ENCODE measurements around the gene CDKN2A.
"Not testable (repeated sequence)": the region's sequence is repeated elsewhere in the genome, so short reads cannot be mapped to it uniquely, and the experiment has no call there.

CDKN2A gene

GRCh38 chr9:21976334-21976875 is 17.8 kb downstream of the CDKN2A start:
- DNase-seq: no peak

GRCh38 chr9:21974722-21975409 is 19.3 kb downstream of the CDKN2A start:
- no peak for DNase-seq

- DNase-seq: no peak
Observed at GRCh38 chr9:21974343-21974721, 19.9 kb downstream of the CDKN2A start.

GRCh38 chr9:21972361-21972760 is 21.8 kb downstream of the CDKN2A start:
- DNase-seq: no peak

GRCh38 chr9:21970800-21971640 is 23.2 kb downstream of the CDKN2A start:
- no peak for DNase-seq

GRCh38 chr9:21969951-21970799 is 24.0 kb downstream of the CDKN2A start:
- DNase-seq: no peak

GRCh38 chr9:21969011-21969940 is 24.9 kb downstream of the CDKN2A start:
- DNase-seq: no peak

GRCh38 chr9:21968331-21969010 is 25.7 kb downstream of the CDKN2A start:
- DNase-seq: no peak

- DNase-seq: no peak
Observed at GRCh38 chr9:21967702-21968101, 26.5 kb downstream of the CDKN2A start.

- DNase-seq: no peak
Observed at GRCh38 chr9:21967169-21967568, 27.0 kb downstream of the CDKN2A start.

- DNase-seq: no peak
Observed at GRCh38 chr9:21966140-21966851, 27.9 kb downstream of the CDKN2A start.

- DNase-seq: no peak
Observed at GRCh38 chr9:21965401-21965951, 28.7 kb downstream of the CDKN2A start.

- DNase-seq: no peak
Observed at GRCh38 chr9:21964925-21965385, 29.2 kb downstream of the CDKN2A start.

- DNase-seq: no peak
Observed at GRCh38 chr9:21961569-21961968, 32.6 kb downstream of the CDKN2A start.

GRCh38 chr9:21959268-21959667 is 34.9 kb downstream of the CDKN2A start:
- not testable (repeated sequence) for DNase-seq

- DNase-seq: no peak
Observed at GRCh38 chr9:21958833-21959232, 35.4 kb downstream of the CDKN2A start.

GRCh38 chr9:21945606-21946005 is 48.6 kb downstream of the CDKN2A start:
- no peak for DNase-seq

GRCh38 chr9:21943464-21943863 is 50.7 kb downstream of the CDKN2A start:
- no peak for DNase-seq

- no peak for DNase-seq
Observed at GRCh38 chr9:21941337-21941995, 52.7 kb downstream of the CDKN2A start.

GRCh38 chr9:21936161-21936560 is 58.0 kb downstream of the CDKN2A start:
- no peak for DNase-seq

All from hippocampal formation (tissue), 2 donors.